Mucosa of rectum (tissue), 2 donors: ENCODE results near the gene SOCS4.

ENCODE experiments used
- H3K27ac ChIP-seq, 2 donors: one replicate each; pipeline ENCODE4 v1.7.0; 2013; ENCODE audit warnings: inconsistent platforms in 2 of 2, low read depth in 2 of 2, low read length in 2 of 2
- H3K27me3 ChIP-seq, 2 donors: one replicate each; pipeline ENCODE4 v1.7.0; 2013; ENCODE audit warnings: low read length in 2 of 2; ENCODE audit not compliant: control insufficient read depth in 2 of 2, insufficient read depth in 2 of 2
- H3K36me3 ChIP-seq, 2 donors: one replicate each; pipeline ENCODE4 v1.7.0; 2013; ENCODE audit warnings: low read length in 2 of 2; ENCODE audit not compliant: control insufficient read depth in 2 of 2, insufficient read depth in 2 of 2
- H3K4me1 ChIP-seq, 2 donors: one replicate each; pipeline ENCODE4 v1.7.0; 2013; ENCODE audit warnings: low read length in 2 of 2, mild to moderate bottlenecking in 1 of 2; ENCODE audit not compliant: control insufficient read depth in 2 of 2, insufficient read depth in 2 of 2
- H3K4me3 ChIP-seq, 2 donors: one replicate each; pipeline ENCODE4 v1.7.0; 2013; ENCODE audit warnings: low read length in 2 of 2
- H3K9ac ChIP-seq, 2 donors: one replicate each; pipeline ENCODE4 v1.7.0; 2013; ENCODE audit warnings: low read length in 2 of 2, low read depth in 1 of 2, mild to moderate bottlenecking in 1 of 2
- H3K9me3 ChIP-seq, 2 donors: one replicate each; pipeline ENCODE4 v1.7.0; 2013; ENCODE audit warnings: low read length in 2 of 2; ENCODE audit not compliant: control insufficient read depth in 2 of 2
- donor health status: healthy.
- donor health status: Normal muscosa, but diverticular disease.

The SOCS4 gene

GRCh38 chr14:55051165-55051422 lies 24.1 kb downstream of the SOCS4 start:
- peaks cover 0 to 8% of the 10 kb centered on the region in 2 donors for H3K36me3 ChIP-seq
- no peaks in the 10 kb centered on the region for H3K9me3 ChIP-seq
- peaks cover 14 to 17% of the 10 kb centered on the region in 2 donors for H3K4me1 ChIP-seq
- H3K27me3 ChIP-seq, result no peaks in the 10 kb centered on the region
- H3K27ac ChIP-seq, result peak overlapping the region; percentile 99 to 100
- peak overlapping the region; percentile 94 to 100 for H3K9ac ChIP-seq
- H3K4me3 ChIP-seq, result peak overlapping the region; percentile 95 to 98

GRCh38 chr14:55051423-55052268 lies 24.6 kb downstream of the SOCS4 start, which contains the start of gene MAPK1IP1L:
Gene MAPK1IP1L (plus strand): TSS chr14:55051647. CDS start chr14:55061684, 10,037 bp downstream.
- no peaks in the 10 kb centered on the region for H3K9me3 ChIP-seq
- peak within 1 kb of the TSS; percentile 99 to 100 for H3K27ac ChIP-seq
- peak within 1 kb of the TSS; percentile 95 to 98 for H3K4me3 ChIP-seq
- peak within 1 kb of the TSS; percentile 100 for H3K9ac ChIP-seq
- peaks cover 14 to 17% of the 10 kb centered on the region in 2 donors for H3K4me1 ChIP-seq
- H3K27me3 ChIP-seq, result no peaks in the 10 kb centered on the region
- H3K36me3 ChIP-seq, result peaks cover 0 to 8% of the 10 kb centered on the region in 2 donors

- Histone ChIP-seq H3K27ac (peak overlapping the region; percentile 99 to 100), H3K4me3 (peak overlapping the region; percentile 95 to 98), H3K9me3 (no peaks in the 10 kb centered on the region), H3K36me3 (peaks cover 0 to 8% of the 10 kb centered on the region in 2 donors), H3K9ac (peak overlapping the region; percentile 100), H3K27me3 (no peaks in the 10 kb centered on the region), H3K4me1 (peaks cover 14 to 17% of the 10 kb centered on the region in 2 donors)
Measured at GRCh38 chr14:55052269-55052930, 25.4 kb downstream of the SOCS4 start.

GRCh38 chr14:55053018-55053417 lies 26.0 kb downstream of the SOCS4 start:
- no peaks in the 10 kb centered on the region for H3K9me3 ChIP-seq
- peaks cover 0 to 12% of the 10 kb centered on the region in 2 donors for H3K36me3 ChIP-seq
- peaks cover 14 to 17% of the 10 kb centered on the region in 2 donors for H3K4me1 ChIP-seq
- H3K4me3 ChIP-seq, result peak overlapping the region; percentile 95 to 98
- no peaks in the 10 kb centered on the region for H3K27me3 ChIP-seq
- peak overlapping the region in 1 of 2 donors; percentile 99 for H3K27ac ChIP-seq
- H3K9ac ChIP-seq, result peak overlapping the region in 1 of 2 donors; percentile 100

- peak overlapping the region in 1 of 2 donors; percentile 95 for H3K4me3 ChIP-seq
- no peaks in the 10 kb centered on the region for H3K9me3 ChIP-seq
- no peak overlapping the region for H3K27ac ChIP-seq
- peaks cover 0 to 14% of the 10 kb centered on the region in 2 donors for H3K36me3 ChIP-seq
- no peaks in the 10 kb centered on the region for H3K27me3 ChIP-seq
- peaks cover 14 to 17% of the 10 kb centered on the region in 2 donors for H3K4me1 ChIP-seq
- H3K9ac ChIP-seq, result no peak overlapping the region
Measured at GRCh38 chr14:55053500-55053899, 26.5 kb downstream of the SOCS4 start.

GRCh38 chr14:55054098-55054497 lies 27.1 kb downstream of the SOCS4 start:
- no peaks in the 10 kb centered on the region for H3K9me3 ChIP-seq
- no peak overlapping the region for H3K27ac ChIP-seq
- H3K4me1 ChIP-seq, result peaks cover 14 to 17% of the 10 kb centered on the region in 2 donors
- no peaks in the 10 kb centered on the region for H3K27me3 ChIP-seq
- no peak overlapping the region for H3K4me3 ChIP-seq
- H3K9ac ChIP-seq, result no peak overlapping the region
- H3K36me3 ChIP-seq, result peaks cover 0 to 14% of the 10 kb centered on the region in 2 donors

GRCh38 chr14:55057919-55058318 lies 30.9 kb downstream of the SOCS4 start:
- no peaks in the 10 kb centered on the region for H3K9me3 ChIP-seq
- H3K9ac ChIP-seq, result no peak overlapping the region
- no peak overlapping the region for H3K4me3 ChIP-seq
- H3K27ac ChIP-seq, result no peak overlapping the region
- no peaks in the 10 kb centered on the region for H3K27me3 ChIP-seq
- peaks cover 9 to 27% of the 10 kb centered on the region in 2 donors for H3K36me3 ChIP-seq
- peaks cover 3 to 7% of the 10 kb centered on the region in 2 donors for H3K4me1 ChIP-seq

- no peaks in the 10 kb centered on the region for H3K27me3 ChIP-seq
- H3K4me1 ChIP-seq, result no peaks in the 10 kb centered on the region
- H3K27ac ChIP-seq, result no peak overlapping the region
- peaks cover 19 to 35% of the 10 kb centered on the region in 2 donors for H3K36me3 ChIP-seq
- H3K9me3 ChIP-seq, result no peaks in the 10 kb centered on the region
- no peak overlapping the region for H3K9ac ChIP-seq
- no peak overlapping the region for H3K4me3 ChIP-seq
Measured at GRCh38 chr14:55059333-55059732, 32.3 kb downstream of the SOCS4 start.

GRCh38 chr14:55062517-55063351 lies 35.7 kb downstream of the SOCS4 start:
- H3K27me3 ChIP-seq, result no peaks in the 10 kb centered on the region
- H3K36me3 ChIP-seq, result peaks cover 25 to 38% of the 10 kb centered on the region in 2 donors
- no peak overlapping the region for H3K27ac ChIP-seq
- no peak overlapping the region for H3K9ac ChIP-seq
- no peaks in the 10 kb centered on the region for H3K4me1 ChIP-seq
- H3K4me3 ChIP-seq, result no peak overlapping the region
- no peaks in the 10 kb centered on the region for H3K9me3 ChIP-seq
